Activated T-cell treated with anti-CD3 and anti-CD28 coated beads, Interleukin-2, amount 50 U/mL, for 48 hours (primary cell): ENCODE data around the gene DNAJB13.

ENCODE experiments used
- DNase-seq, 2 experiments: peaks; one replicate each; pipeline ENCODE4 v3.0.0-alpha.2; 2020

DNAJB13 gene

DNA sequence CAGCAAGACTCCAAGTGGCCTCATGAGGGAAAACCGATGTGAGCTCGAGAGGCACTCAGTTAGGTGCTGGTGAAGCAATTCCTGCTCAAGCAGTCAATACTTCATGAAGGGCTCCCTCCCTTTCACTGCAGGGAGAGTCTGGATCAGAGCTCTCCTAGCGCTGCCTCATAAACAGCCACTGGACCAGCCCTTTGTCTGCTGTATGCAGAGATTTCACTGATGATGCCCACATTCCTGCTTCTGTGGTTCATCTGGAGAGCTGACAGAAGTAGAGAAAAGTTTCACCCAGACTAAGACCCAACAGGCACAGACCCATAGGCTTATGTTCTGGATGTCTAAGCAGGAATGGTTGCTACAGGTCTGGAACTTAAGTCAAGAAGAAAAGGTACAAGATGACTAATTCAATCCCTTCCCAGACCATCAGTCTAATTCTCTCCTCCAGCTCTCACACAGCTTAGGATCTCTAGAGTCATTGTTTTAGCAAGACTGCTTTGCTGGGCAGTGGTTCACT is 27.8 kb downstream of the DNAJB13 start:
- no peak for DNase-seq

DNA sequence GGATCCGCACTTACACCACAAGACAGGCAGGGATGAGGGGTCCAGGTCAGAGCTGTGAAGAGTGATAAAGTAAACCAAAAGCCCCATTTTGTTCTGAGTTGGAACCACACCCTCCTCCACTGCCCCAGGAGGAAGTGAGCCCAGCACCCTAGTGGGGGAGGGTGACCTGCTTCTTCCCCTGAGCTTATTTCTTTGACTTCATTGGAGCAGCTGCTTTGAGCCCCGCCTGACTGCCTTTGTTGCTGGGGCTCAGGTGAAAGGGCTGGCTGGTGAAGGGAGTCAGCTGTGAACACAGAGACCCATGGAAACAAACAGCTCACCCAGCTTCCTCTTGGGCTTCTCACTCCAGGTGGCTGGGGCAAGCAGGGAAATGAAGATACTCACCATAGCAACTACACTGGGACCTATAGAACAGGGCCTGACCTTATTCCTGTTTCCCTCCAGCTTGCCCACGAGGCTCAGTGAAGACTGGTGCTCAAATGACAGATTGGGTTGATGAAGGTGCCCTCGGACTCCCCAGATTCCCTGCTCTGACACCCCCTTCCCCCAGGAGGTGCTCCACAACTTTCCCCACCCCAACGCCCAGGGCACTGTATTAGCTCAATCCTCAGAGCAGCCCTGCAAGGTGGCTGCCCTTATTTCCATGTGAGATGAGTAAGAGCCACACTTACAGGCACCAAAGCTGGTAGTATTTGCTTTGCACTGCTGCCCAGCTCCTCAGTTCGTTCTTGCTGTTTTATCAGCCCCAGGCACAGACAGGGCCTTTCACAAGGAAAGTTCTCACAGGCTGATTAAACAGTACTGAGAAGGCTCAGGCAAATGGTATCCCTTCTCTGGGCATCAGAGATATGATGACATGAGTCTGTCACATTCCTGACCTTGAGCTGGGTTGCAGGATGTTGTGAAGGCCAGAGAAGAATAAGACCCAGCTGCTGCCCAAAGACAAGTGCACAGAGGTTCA is 29.5 kb downstream of the DNAJB13 start:
- DNase-seq: peak; percentile 72 to 80

- peak; percentile 38 to 41 for DNase-seq
Measured at GRCh38 chr11:73981051-73981805, 30.4 kb downstream of the DNAJB13 start.

DNA sequence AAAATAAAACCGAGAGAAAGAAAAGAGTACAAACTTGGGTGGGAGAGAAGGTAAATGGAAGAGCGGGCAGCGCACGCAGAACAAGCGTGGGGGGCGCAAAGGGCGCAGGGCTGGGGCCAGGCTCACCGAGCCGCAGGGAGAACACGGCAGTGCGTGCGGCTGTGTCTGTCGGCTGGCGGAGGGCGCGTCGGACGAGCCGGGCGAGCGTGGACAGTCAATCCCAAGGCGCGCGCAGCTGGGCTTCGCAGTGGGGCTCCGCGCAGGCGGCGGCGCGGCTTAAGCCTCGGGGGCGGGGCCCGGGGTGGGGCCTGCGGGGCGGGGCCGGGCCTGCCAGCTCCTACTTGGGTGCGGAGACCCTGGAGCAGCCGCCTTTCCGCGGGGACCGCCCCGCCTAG is 31.8 kb downstream of the DNAJB13 start, which contains the start of gene UCP2:
UCP2 (minus strand) TSS at position 249 of the 395 bp plus-strand sequence. CDS start 4,465 bp downstream, outside the sequence.
- DNase-seq: peak; percentile 90 to 93

DNA sequence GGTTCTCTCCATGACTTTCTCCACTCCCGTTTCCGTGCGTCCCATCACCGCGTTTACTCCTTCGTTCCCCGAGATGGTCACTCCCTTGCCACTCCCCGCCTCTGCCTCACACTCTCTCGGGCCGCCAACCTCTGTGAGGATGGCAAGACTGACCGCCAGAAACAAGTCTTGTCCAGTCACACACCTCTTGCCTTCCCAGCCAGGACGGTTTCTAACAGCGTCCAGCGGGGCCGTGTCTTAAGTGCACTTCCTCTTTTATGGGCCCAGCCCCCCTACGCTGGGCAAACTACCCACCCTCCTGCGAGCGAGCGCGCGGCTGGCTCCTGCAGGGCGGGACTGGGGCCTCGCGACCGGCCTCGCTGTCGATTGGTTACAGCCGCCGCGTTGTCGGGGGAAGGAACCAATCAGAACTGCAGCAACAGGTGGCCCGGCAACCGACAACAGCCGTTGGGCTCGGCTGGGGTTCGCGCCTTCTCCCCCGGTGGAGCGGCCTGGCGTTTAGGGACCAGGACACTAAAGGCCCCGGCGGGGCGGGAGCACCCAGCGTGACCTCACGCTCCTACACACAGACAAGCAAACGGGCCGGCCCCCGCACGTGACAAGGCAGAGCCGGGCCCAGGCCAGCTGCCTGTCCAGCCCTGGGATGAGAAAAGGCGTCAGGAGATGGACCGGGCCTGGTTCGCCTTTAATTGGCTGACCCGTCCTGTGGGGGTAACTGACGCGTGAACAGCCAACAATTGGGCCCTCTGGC is 32.3 kb downstream of the DNAJB13 start:
- peak; percentile 95 to 96 for DNase-seq

DNA sequence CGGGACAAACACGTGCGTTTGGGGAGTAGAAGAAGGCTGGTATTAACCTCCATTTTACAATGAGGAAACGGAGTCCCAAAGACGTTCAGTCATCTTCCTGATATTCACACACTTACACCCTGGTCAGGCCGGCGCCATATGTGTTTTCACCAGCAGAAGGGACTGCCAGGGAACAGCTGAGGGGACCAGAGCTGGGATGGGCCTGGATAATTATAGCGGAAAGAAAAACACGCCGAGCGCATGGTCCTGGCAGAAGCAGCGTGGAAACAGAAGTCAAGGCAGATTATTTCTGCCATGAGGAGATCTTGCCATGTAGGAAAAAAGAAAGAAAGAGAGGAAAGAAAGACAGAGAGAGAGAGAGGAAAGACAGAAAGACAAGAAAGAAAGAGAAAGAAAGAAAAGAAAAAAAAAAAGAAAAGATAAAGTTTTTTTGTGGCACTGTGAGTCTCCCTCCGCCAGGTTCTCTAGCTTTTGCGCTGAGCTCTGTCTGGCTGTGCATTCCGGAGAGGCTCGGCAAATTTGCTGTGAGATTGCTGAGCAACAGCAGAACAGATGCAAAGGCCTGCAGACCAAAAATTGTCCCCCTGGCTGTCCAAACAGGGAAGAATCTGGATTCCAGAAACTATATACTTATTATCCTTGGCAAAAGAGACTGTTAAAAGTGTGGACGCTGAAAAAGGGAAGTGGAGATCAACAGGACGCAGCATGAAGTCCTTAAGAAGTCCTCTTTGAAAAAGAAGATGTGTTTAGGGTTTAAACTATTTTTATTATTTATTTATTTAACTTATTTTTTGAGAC is 33.1 kb downstream of the DNAJB13 start:
- DNase-seq: peak in 1 of 2 experiments; percentile 33

GRCh38 chr11:73985661-73986060 is 34.8 kb downstream of the DNAJB13 start:
- peak; percentile 16 to 18 for DNase-seq

GRCh38 chr11:73988227-73988626 is 37.4 kb downstream of the DNAJB13 start:
- no peak for DNase-seq

DNA sequence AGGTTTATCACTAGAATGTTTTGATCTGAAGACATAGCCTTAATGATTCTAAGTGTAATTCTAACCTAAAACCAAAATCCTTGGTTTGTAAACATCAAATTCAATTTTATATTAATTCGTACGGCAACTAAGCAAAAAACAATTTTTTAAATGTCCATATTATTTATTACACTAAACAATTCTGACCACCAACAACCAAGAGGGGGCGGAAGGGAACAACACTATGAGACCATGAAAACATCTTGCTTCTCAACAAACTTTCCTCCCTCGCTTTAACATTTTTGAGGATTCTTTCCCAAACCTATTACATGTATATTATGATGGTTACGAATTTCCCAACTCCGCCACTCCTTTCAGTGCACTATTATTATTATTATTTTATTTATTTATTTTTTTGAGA is 38.3 kb downstream of the DNAJB13 start:
- DNase-seq: no peak

DNA sequence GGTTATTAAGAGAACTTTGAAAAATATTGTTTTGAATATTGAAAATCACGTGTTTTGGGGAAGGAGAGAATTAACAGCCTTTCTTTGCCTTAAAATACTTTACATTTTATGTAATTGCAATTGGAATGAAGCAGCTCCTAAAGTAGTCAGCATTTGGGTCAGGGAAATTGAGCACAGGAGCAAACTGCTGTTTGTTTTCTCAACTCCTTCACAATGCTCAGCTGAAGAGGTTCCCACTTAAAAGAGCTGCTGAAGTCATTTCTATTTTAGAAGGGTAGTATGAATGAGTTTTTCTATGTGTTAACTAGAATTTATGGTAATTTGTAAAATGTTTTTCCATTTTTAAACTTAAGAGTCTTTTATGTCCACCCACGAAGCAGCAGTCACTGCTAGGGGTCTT is 39.9 kb downstream of the DNAJB13 start:
- no peak for DNase-seq

- DNase-seq: peak in 1 of 2 experiments; percentile 21
Measured at GRCh38 chr11:73991471-73992006, 40.7 kb downstream of the DNAJB13 start.

DNA sequence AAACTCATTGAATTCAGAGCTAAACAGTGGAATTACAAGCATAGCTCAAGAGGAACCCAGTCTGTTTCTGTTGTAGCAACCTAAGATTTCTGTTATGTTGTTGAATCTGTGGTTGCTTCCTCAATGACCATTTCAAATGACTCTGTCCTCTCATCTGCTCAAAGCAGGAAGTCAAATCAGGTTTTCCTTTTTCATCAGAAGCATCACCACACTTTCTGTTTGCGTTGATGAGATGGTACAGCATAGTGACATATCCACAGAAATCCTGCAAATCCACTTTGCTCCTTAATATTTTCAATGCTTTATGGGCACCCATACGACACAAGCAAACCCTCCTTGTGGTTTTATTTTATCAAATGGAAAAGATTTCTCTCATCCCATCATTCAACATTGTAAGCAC is 44.4 kb downstream of the DNAJB13 start:
- DNase-seq: no peak

- DNase-seq: no peak
Measured at GRCh38 chr11:73995731-73996130, 44.9 kb downstream of the DNAJB13 start.

DNA sequence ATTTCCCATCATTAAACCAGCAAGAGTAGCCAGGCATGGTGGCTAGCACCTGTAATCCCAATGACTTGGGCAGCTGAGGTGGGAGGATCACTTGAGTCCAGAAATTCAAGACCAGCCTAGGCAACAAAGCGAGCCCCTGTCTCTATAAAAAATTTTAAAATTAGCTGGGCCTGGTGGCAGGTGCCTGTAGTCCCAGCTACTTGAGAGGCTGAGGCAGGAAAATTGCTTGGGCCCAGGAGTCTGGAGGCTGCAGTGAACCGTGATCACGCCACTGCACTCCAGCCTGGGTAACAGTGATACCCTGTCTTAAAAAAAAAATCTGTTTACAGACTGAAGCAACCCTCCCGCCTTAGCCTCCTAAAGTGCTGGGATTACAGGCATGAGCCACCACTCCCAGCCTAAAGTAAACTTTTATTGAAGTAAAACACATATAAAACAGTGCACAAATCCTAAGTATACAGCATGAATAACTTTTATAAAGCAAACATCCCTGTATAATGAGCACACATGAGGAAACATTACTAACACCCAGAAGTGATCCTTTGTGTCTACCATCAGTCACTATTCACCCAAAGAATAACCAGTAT is 45.4 kb downstream of the DNAJB13 start:
- DNase-seq: peak; percentile 27 to 35

DNA sequence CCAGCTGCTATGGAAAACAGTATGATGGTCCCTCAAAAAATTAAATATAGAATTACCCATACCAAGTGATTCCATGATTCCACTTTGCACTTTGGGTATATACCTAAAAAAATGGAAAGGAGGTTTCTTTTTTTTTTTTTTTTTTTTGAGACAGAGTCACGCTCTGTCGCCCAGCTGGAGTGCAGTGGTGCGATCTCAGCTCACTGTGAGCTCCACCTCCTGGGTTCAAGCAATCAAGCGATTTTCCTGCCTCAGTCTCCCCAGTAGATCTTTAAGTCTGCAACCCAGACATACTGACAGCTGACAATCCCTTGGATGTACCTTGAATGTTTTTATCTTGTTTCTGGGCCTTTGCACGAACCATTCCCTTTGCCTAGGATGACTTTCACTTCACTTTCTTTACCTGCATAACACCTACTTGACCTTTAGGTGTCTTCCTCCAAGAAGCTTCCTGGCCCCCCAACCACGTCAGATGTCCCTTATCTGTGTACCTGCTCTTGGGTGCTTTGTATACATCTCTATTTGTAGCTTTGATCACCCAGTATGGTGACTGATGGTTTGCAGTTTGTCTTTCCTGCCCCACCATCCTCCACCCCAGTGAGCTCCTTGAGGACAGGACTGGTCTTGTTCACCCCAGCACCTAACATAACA is 46.4 kb downstream of the DNAJB13 start:
- peak; percentile 18 to 29 for DNase-seq

DNA sequence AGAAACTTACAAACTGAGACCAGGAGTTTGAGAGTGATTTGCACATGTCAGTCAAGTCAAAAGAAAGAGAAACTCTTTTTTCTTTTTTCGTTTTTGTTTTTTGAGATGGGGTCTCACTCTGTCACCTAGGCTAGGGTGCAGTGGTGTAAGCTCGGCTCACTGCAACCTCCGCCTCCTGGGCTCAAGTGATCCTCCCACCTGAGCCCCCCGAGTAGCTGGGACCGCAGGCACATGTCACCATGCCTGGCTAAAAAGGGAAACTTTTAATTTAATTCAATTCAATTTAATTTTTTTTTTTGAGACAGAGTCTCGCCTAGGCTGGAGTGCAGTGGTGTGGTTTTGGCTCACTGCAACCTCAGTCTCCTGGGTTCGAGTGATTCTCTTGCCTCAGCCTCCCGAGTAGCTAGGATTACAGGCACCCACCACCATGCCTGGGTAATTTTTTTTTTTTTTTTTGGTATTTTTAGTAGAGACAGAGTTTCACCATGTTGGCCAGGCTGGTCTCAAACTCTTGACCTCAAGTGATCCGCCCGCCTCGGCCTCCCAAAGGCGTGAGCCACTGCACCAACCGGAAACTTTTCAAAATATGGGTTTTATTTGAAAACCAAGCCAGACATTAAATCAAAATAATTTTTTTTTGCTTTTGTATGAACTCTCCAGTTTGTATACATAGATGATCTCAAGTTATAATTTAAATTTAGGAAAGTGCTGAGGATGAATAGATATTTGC is 48.2 kb downstream of the DNAJB13 start:
- peak in 1 of 2 experiments; percentile 12 for DNase-seq

GRCh38 chr11:73999581-74000306 is 48.9 kb downstream of the DNAJB13 start:
- DNase-seq: peak; percentile 20 to 23

- DNase-seq: peak; percentile 25 to 33
Measured at GRCh38 chr11:74000307-74001133, 49.7 kb downstream of the DNAJB13 start.
